ENCODE data around the gene ZNF3.

ZNF3 gene

GRCh38 chr7:100072462-100072861, 9.1 kb downstream of the ZNF3 start:
- H3K4me2 ChIP-seq (ENCODE audit: low read length) = no peak overlapping the region
- peaks cover 3% of the 10 kb centered on the region for H3K79me2 ChIP-seq (ENCODE audit: control insufficient read depth, low read length)
- H3K27ac ChIP-seq (ENCODE audit: low read depth, low read length) = no peak overlapping the region
- TF ChIP-seq CTCF (IDR thresholded peaks at IDR 0.05; ENCODE audit: low read depth, low read length, poor library complexity, severe bottlenecking) (no peak), EZH2phosphoT487 (IDR thresholded peaks at IDR 0.05; ENCODE audit: borderline replicate concordance, low read length) (no peak)
- H3K36me3 ChIP-seq (ENCODE audit: control insufficient read depth, low read length) = peaks cover 83% of the 10 kb centered on the region
- no peak overlapping the region for H3K4me3 ChIP-seq (ENCODE audit: low read length)
- no peaks in the 10 kb centered on the region for H3K4me1 ChIP-seq (ENCODE audit: control insufficient read depth, low read length)
- no peaks in the 10 kb centered on the region for H3K9me2 ChIP-seq (replicated peaks; ENCODE audit: control insufficient read depth, low read length)
- no peaks in the 10 kb centered on the region for H3K27me3 ChIP-seq (ENCODE audit: control insufficient read depth, low read length)
- H3K9me3 ChIP-seq (ENCODE audit: control insufficient read depth, insufficient read depth, low read length) = peaks cover 28% of the 10 kb centered on the region
- H3F3A ChIP-seq (ENCODE audit: control insufficient read depth, insufficient read depth) = no peaks in the 10 kb centered on the region
- no peaks in the 10 kb centered on the region for H4K20me1 ChIP-seq (ENCODE audit: control insufficient read depth, insufficient read depth, low read depth, low read length)

GRCh38 chr7:100071018-100071723, 10.4 kb downstream of the ZNF3 start:
- no peaks in the 10 kb centered on the region for H3F3A ChIP-seq (ENCODE audit: control insufficient read depth, insufficient read depth)
- H3K4me3 ChIP-seq (ENCODE audit: low read length) = no peak overlapping the region
- peaks cover 71% of the 10 kb centered on the region for H3K36me3 ChIP-seq (ENCODE audit: control insufficient read depth, low read length)
- no peaks in the 10 kb centered on the region for H4K20me1 ChIP-seq (ENCODE audit: control insufficient read depth, insufficient read depth, low read depth, low read length)
- no peaks in the 10 kb centered on the region for H3K4me1 ChIP-seq (ENCODE audit: control insufficient read depth, low read length)
- no peak for TF ChIP-seq EZH2phosphoT487 (IDR thresholded peaks at IDR 0.05; ENCODE audit: borderline replicate concordance, low read length)
- no peaks in the 10 kb centered on the region for H3K9me2 ChIP-seq (replicated peaks; ENCODE audit: control insufficient read depth, low read length)
- H3K9me3 ChIP-seq (ENCODE audit: control insufficient read depth, insufficient read depth, low read length) = peaks cover 28% of the 10 kb centered on the region
- no peak overlapping the region for H3K27ac ChIP-seq (ENCODE audit: low read depth, low read length)
- no peaks in the 10 kb centered on the region for H3K79me2 ChIP-seq (ENCODE audit: control insufficient read depth, low read length)
- no peaks in the 10 kb centered on the region for H3K27me3 ChIP-seq (ENCODE audit: control insufficient read depth, low read length)
- H3K4me2 ChIP-seq (ENCODE audit: low read length) = no peak overlapping the region

- peaks cover 28% of the 10 kb centered on the region for H3K9me3 ChIP-seq (ENCODE audit: control insufficient read depth, insufficient read depth, low read length)
- H3K4me2 ChIP-seq (ENCODE audit: low read length) = no peak overlapping the region
Measured at GRCh38 chr7:100069991-100070390, 11.5 kb downstream of the ZNF3 start.

More at GRCh38 chr7:100069991-100070390, 11.5 kb downstream of the ZNF3 start:
- no peaks in the 10 kb centered on the region for H3K27me3 ChIP-seq (ENCODE audit: control insufficient read depth, low read length)
- H3K4me3 ChIP-seq (ENCODE audit: low read length) = no peak overlapping the region
- peaks cover 63% of the 10 kb centered on the region for H3K36me3 ChIP-seq (ENCODE audit: control insufficient read depth, low read length)
- no peaks in the 10 kb centered on the region for H3K79me2 ChIP-seq (ENCODE audit: control insufficient read depth, low read length)
- H3K9me2 ChIP-seq (replicated peaks; ENCODE audit: control insufficient read depth, low read length) = no peaks in the 10 kb centered on the region
- no peaks in the 10 kb centered on the region for H3K4me1 ChIP-seq (ENCODE audit: control insufficient read depth, low read length)
- H3K27ac ChIP-seq (ENCODE audit: low read depth, low read length) = no peak overlapping the region
- no peak for TF ChIP-seq CTCF (IDR thresholded peaks at IDR 0.05; ENCODE audit: low read depth, low read length, poor library complexity, severe bottlenecking)
- no peak for TF ChIP-seq EZH2phosphoT487 (IDR thresholded peaks at IDR 0.05; ENCODE audit: borderline replicate concordance, low read length)
- H4K20me1 ChIP-seq (ENCODE audit: control insufficient read depth, insufficient read depth, low read depth, low read length) = no peaks in the 10 kb centered on the region
- H3F3A ChIP-seq (ENCODE audit: control insufficient read depth, insufficient read depth) = no peaks in the 10 kb centered on the region
